Transverse colon (tissue), 4 donors: ENCODE measurements around the gene TDRD7. TPM values are rescaled to one million over a fixed set of nuclear protein-coding genes. Genes with fewer than 3 reads are reported as not detected.

ENCODE experiments used
- DNase-seq: peaks from one replicate; pipeline ENCODE4 v3.0.0-alpha.2; 2019
- H3K27ac ChIP-seq, 4 donors: fragments of 200-600 bp; sonication (generic); 2 replicates each; pipeline ENCODE4 v1.5.1; 2016 to 2018; ENCODE audit warnings: inconsistent platforms in 4 of 4
- H3K27me3 ChIP-seq: fragments of 200-600 bp; sonication (generic); 2 replicates; pipeline ENCODE4 v1.5.1; 2017; ENCODE audit warnings: inconsistent platforms
- H3K36me3 ChIP-seq, 4 donors: fragments of 200-600 bp; sonication (generic); 2 replicates each; pipeline ENCODE4 v1.5.1; 2017 to 2019; ENCODE audit warnings: inconsistent platforms in 4 of 4
- H3K4me1 ChIP-seq, 4 donors: fragments of 200-600 bp; sonication (generic); 2 replicates each; pipeline ENCODE4 v1.5.1; 2017 to 2020; ENCODE audit warnings: inconsistent platforms in 4 of 4
- H3K4me3 ChIP-seq, 4 donors: fragments of 200-600 bp; sonication (generic); 1 replicate in 1 of 4; 2 replicates in 3 of 4; pipeline versions ENCODE4 v1.5.1 to v1.6.1; 2017 to 2019; ENCODE audit warnings: inconsistent platforms in 4 of 4
- H3K9me3 ChIP-seq, 2 donors: fragments of 200-600 bp; sonication (generic); 2 replicates each; pipeline ENCODE4 v1.5.1; 2017 to 2019; ENCODE audit warnings: inconsistent platforms in 2 of 2
- CTCF ChIP-seq, 5 experiments: fragments of 200-600 bp in 3 of 5; fragments of 450-650 bp in 2 of 5; sonication (generic) in 3 of 5; IDR thresholded peaks; 1 replicate in 2 of 5; 2 replicates in 3 of 5; pipeline ENCODE4 v1.5.1; 2016 to 2017; ENCODE audit warnings: antibody characterized with exemption in 5 of 5, inconsistent platforms in 3 of 5, mild to moderate bottlenecking in 2 of 5, moderate library complexity in 1 of 5
- EP300 ChIP-seq: sonication (generic); formaldehyde crosslinking; IDR thresholded peaks from one replicate; pipeline ENCODE4 v1.6.1; 2017; ENCODE audit warnings: antibody characterized with exemption, low read depth
- POLR2A ChIP-seq: fragments of 450-650 bp; IDR thresholded peaks from one replicate; pipeline ENCODE4 v1.6.1; 2016; ENCODE audit warnings: antibody characterized with exemption, mild to moderate bottlenecking, moderate library complexity
- POLR2AphosphoS5 ChIP-seq, 3 donors: sonication (generic); formaldehyde crosslinking; IDR thresholded peaks; one replicate each; pipeline ENCODE4 v1.6.1; 2016; ENCODE audit warnings: antibody characterized with exemption in 3 of 3
- WGBS, 2 donors: methylation state at CpG; one replicate each; pipeline ENCODE4 v1.1.5; 2018; ENCODE audit warnings: low coverage in 1 of 2; 5-methylcytosine and 5-hydroxymethylcytosine counted together
- in situ Hi-C, 4 donors: fragments of 200-750 bp; cut with MboI; loops; one replicate each; pipeline versions ENCODE4 v1.15.0 to v1.15.1; 2017; ENCODE audit warnings: low sequenced_read_pairs in 3 of 4, low pct_ligation_motif_present in 1 of 4, low pct_unique_long_range_greater_than_20kb in 1 of 4
- intact Hi-C: fragments of 100-400 bp; cut with DNase I; formaldehyde crosslinking; loops from one replicate; pipeline ENCODE4 v1.15.1; 2023; ENCODE audit warnings: low total_unique reads
- total RNA-seq, 4 donors: library from RNA; depleted of rRNA; stranded (reverse); fragments of >200 nt; gene quantifications; one replicate each; pipeline ENCODE4 v1.1.0, GENCODE V29; 2016

The TDRD7 gene
- total RNA-seq, 4 donors from 2014 or later: 15.0 to 47.4 (median 31.4) TPM

GRCh38 chr9:97521576-97522333, 109.9 kb downstream of the TDRD7 start:
- in situ Hi-C loops: no loop called here
- Histone ChIP-seq H3K36me3 (no peaks in the 10 kb centered on the region), H3K27me3 (no peaks in the 10 kb centered on the region), H3K9me3 (no peaks in the 10 kb centered on the region), H3K4me1 (peaks cover 6 to 32% (median 16%) of the 10 kb centered on the region in 4 donors), H3K27ac (no peak overlapping the region), H3K4me3 (no peak overlapping the region)
- no peak for DNase-seq
- no peak for TF ChIP-seq POLR2A
- no peak for TF ChIP-seq EP300
- TF ChIP-seq CTCF (IDR thresholded peaks at IDR 0.05): no peak
- no peak for TF ChIP-seq POLR2AphosphoS5 (IDR thresholded peaks at IDR 0.05)
- intact Hi-C loops: no loop called here
- 91 to 95% methylated on average over 4 to 10 of the region's 10 CpGs for WGBS, 2 donors

DNA sequence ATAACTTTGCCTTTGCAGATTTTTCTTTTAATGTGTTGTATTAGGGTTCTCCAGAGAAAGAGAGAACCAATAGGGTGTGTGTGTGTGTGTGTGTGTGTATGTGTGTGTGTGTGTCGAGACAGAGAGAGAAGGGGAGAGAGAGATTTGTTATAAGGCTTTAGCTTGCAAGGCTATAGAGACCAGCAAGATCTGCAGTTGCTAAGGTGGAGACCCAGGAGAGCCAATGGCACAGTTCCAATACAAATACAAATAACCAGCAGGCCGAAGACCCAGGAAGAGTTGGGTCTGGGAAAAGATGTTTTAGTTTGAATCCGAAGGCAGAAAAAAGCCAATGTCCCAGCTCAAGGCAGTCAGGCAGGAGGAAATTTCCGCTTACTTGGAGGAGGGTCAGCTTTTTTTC, 112.5 kb downstream of the TDRD7 start:
- H3K4me3 ChIP-seq: no peak overlapping the region
- H3K27ac ChIP-seq: no peak overlapping the region
- DNase-seq: no peak
- H3K9me3 ChIP-seq: no peaks in the 10 kb centered on the region
- H3K4me1 ChIP-seq: peaks cover 6 to 10% (median 8%) of the 10 kb centered on the region in 4 donors
- WGBS, 2 donors: 60 to 61% methylated on average over 4 of the region's 4 CpGs
- no peaks in the 10 kb centered on the region for H3K36me3 ChIP-seq
- in situ Hi-C loops: no loop called here
- intact Hi-C loops: no loop called here
- H3K27me3 ChIP-seq: no peaks in the 10 kb centered on the region
- TF ChIP-seq POLR2AphosphoS5 (IDR thresholded peaks at IDR 0.05) (no peak), CTCF (IDR thresholded peaks at IDR 0.05) (no peak), POLR2A (no peak), EP300 (no peak)

DNA sequence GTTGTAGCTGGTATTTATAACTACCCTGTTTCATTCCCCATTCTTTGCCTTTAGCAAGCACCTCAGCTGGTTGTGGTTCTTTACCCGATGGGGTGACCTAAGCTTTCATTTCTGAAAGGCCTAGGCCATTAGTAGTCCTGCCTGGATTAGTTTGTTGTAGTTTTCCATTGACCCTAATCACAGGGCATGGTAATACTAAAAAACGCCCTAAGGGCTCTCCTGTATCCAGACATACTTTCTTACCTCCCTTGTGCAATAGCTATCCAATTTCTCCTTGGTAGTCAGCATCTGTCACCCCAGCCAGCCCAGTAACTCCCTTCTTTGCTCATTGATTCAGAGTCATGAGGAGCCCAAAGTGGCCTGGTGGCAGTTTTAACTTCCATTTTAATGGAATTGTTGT, 113.6 kb downstream of the TDRD7 start:
- 70 to 79% methylated on average over 2 of the region's 2 CpGs for WGBS, 2 donors
- no peak overlapping the region for H3K4me3 ChIP-seq
- in situ Hi-C loops (no loop called here), intact Hi-C loops (no loop called here)
- no peak for DNase-seq
- H3K27ac ChIP-seq: no peak overlapping the region
- no peaks in the 10 kb centered on the region for H3K9me3 ChIP-seq
- peaks cover 0 to 9% (median 7%) of the 10 kb centered on the region in 4 donors for H3K4me1 ChIP-seq
- no peak for TF ChIP-seq POLR2AphosphoS5 (IDR thresholded peaks at IDR 0.05)
- TF ChIP-seq EP300: no peak
- no peak for TF ChIP-seq CTCF (IDR thresholded peaks at IDR 0.05)
- no peak for TF ChIP-seq POLR2A
- H3K27me3 ChIP-seq: no peaks in the 10 kb centered on the region
- H3K36me3 ChIP-seq: no peaks in the 10 kb centered on the region

DNA sequence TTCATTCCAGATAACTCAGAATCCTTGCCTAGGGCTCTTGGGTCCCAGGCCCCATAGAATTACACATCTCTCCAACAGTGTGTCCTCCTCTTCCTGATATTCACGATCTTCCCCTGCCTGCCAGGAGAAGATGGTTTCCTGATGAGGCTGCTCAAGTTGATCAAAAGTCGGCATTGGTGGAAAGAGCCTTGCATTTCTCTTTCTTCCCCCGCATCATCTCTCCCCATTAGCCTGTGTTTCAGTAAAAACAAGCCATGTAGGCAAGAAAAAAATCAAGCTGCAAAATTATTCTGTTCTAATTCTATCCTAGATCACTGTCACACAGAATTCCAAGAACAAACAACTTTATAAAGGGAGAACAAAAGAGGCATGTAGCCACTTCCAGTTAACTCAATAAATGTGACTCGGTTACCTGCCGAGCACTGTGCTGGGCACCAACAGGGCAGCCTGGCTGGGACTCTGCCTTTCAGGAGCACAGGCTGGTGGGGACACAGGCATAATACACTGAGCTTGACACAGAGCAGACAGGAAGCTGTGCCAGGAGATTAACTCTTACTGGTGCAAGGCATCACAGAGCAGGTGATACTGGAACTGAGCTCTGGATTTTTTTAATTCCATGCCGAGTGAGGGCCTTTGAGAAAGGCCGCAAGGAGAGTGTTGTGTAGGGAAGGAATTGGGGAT, 115.1 kb downstream of the TDRD7 start:
- no peak for DNase-seq
- in situ Hi-C loops: no loop called here
- Histone ChIP-seq H3K27ac (no peak overlapping the region), H3K4me3 (no peak overlapping the region), H3K4me1 (peaks cover under 1 to 16% (median 8%) of the 10 kb centered on the region in 4 donors), H3K9me3 (no peaks in the 10 kb centered on the region), H3K36me3 (no peaks in the 10 kb centered on the region), H3K27me3 (no peaks in the 10 kb centered on the region)
- TF ChIP-seq EP300: no peak
- no peak for TF ChIP-seq POLR2A
- TF ChIP-seq POLR2AphosphoS5 (IDR thresholded peaks at IDR 0.05): no peak
- TF ChIP-seq CTCF (IDR thresholded peaks at IDR 0.05): no peak
- intact Hi-C loops: no loop called here
- 83 to 93% methylated on average over 2 to 7 of the region's 7 CpGs for WGBS, 2 donors
